GM19043 (cell line): ENCODE measurements around the gene DMP1.

ENCODE experiments used
- ATAC-seq: cut with Tn5 transposase; IDR thresholded peaks from one replicate; pipeline ENCODE4 v1.9.1; 2021; ENCODE audit warnings: low read depth; ENCODE audit not compliant: unreplicated experiment

Gene DMP1, protein sequence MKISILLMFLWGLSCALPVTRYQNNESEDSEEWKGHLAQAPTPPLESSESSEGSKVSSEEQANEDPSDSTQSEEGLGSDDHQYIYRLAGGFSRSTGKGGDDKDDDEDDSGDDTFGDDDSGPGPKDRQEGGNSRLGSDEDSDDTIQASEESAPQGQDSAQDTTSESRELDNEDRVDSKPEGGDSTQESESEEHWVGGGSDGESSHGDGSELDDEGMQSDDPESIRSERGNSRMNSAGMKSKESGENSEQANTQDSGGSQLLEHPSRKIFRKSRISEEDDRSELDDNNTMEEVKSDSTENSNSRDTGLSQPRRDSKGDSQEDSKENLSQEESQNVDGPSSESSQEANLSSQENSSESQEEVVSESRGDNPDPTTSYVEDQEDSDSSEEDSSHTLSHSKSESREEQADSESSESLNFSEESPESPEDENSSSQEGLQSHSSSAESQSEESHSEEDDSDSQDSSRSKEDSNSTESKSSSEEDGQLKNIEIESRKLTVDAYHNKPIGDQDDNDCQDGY

DNA sequence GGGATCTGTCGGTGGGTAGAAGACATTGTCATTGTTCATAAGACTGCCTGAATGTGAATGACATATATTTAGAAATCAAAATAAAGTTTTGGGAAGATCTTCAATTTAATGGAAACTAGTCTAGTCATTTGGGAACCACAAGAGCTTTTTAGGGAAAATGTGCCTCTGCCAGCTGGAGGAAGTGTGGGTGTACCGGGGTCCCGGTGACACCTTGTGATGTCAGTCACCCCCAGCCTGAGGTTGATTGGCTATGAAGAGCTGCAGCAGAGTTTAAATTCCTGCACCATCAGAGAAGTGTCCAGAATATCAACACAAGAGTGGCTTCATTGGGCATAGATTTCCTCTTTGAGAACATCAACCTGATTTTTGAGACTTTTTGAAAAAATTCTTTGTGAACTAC lies at the start of gene DMP1:
Gene DMP1, plus strand, starts transcription at position 301 of the 400 bp plus-strand sequence. CDS start 6,213 bp downstream, outside the sequence.
- ATAC-seq = no peak

DNA sequence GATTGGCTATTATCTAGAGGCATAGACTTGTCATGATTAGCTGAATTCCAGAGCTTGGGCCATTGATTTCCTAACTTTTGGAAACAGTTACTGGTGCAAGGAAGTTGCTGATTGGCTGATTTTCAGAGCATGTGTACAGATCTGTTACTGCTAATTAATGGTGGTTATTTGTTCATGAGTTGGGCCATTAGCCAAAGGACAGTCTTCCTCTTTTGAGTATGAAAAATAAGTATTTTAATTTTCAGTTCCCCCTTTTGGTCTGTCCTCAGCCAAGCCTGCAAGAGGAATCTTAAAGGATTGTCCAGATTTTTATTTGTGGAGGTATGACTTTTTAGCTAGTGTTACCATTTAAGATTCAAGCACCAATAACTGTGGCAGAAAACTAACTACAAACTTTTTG lies 48.7 kb upstream of the DMP1 start:
- ATAC-seq = no peak

DNA sequence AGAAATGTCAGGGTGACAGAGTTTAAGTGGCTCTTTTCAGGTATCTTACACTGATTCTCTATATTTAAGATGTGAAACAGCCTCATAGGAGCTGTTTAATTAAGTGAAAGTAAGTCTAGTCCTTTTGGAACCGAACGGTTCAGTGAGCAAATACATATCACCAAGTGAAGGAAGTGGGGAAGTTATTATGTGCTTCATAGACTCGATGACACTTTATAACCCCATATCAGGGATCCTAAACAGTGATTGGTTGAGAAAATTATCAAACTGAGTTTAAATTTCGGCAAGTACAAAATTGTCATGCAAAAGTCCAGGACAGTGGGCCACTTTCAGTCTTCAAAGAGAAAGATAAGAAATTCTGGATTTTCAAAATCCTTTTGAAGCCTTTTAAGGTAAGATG lies 41.9 kb upstream of the DMP1 start, which contains the start of gene DSPP:
Gene DSPP, plus strand, starts transcription at position 301 of the 400 bp plus-strand sequence. CDS start 2,380 bp downstream, outside the sequence.
- no peak for ATAC-seq

DNA sequence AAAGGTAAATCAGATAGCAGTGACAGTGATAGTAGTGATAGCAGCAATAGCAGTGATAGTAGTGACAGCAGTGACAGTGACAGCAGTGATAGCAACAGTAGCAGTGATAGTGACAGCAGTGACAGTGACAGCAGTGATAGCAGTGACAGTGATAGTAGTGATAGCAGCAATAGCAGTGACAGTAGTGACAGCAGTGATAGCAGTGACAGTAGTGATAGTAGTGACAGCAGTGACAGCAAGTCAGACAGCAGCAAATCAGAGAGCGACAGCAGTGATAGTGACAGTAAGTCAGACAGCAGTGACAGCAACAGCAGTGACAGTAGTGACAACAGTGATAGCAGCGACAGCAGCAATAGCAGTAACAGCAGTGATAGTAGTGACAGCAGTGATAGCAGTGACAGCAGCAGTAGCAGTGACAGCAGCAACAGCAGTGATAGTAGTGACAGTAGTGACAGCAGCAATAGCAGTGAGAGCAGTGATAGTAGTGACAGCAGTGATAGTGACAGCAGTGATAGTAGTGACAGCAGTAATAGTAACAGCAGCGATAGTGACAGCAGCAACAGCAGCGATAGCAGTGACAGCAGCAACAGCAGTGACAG lies 35.7 kb upstream of the DMP1 start:
- ATAC-seq = no peak

DNA sequence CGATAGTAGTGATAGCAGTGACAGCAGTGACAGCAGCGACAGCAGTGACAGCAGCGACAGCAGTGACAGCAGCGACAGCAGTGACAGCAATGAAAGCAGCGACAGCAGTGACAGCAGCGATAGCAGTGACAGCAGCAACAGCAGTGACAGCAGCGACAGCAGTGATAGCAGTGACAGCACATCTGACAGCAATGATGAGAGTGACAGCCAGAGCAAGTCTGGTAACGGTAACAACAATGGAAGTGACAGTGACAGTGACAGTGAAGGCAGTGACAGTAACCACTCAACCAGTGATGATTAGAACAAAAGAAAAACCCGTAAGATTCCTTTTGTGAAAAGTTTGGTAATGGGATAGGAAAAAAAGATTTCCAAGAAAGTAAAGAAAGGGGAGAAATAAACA lies 33.8 kb upstream of the DMP1 start:
- no peak for ATAC-seq

DNA sequence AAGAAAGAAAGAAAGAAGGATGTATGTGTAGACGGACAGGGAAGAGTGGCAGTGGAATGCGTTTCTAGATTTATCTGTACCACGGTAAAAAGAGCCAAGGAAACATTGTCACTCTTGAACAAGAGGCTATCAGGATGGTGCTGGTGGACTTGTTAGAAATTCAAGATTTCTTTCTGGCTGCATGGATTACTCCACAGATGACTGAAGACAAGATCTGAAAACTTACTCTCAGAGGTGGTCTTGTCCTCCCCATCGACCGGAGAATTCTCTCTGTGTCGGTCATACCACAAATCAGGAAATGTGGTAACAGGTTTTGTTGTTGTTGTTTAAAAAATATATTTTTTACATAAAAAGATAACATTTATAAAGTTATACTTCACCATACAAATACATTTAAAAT lies 30.0 kb upstream of the DMP1 start:
- no peak for ATAC-seq

DNA sequence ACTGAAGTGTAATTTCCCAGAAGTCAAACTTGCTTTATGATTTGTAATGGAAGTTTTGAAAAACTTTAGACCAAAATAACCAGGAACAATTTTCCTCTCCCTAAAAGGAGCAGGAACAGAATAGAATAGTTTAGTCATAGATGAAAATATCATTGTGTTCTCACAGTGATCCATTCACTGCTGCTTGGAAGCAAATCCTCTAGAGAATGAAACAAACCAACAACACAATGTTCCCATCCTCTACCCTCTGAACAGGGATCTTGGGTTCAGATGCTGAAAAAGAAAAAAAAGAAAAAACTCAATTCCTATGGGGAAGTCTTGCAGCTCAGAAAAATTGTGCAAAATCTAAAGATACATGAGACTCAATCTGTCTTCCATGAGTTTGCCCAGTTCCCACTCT lies 29.6 kb upstream of the DMP1 start:
- no peak for ATAC-seq

DNA sequence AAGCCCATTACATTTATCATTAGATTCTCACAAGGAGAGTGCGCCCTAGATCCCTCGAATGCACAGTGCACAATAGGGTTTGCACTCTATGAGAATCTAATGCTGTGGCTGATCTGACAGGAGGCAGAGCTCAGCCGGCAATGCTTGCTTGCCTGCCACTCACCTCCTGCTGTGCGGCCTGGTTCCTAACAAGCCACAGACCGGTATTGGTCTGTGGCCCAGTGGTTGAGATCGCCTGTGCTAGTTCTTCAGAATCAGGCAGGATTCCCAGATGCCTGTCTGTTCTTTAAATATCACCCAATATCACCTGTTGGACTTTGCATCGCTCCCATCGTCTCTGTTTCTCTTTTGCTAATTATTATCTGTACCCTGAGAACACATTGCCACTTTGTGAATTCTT lies 27.8 kb upstream of the DMP1 start:
- ATAC-seq = no peak

DNA sequence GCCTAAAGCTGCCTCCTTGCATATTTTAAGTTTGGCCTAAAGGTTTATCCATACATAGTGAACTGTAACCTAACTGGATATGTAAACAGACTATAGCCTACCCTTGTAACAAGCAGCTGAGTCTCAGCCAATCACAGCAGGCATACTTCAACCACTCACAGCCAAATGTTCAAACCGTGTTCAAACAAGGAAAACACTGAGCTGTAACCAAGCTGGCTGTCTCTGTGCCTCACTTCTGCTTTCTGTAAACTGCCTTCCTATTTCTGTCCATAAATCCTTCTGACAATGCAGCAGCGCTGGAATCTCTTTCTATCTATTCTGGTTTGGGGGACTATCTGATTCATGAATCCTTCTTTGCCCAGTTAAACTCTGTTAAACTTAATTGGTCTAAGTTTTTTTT lies 25.4 kb upstream of the DMP1 start:
- ATAC-seq = no peak

DNA sequence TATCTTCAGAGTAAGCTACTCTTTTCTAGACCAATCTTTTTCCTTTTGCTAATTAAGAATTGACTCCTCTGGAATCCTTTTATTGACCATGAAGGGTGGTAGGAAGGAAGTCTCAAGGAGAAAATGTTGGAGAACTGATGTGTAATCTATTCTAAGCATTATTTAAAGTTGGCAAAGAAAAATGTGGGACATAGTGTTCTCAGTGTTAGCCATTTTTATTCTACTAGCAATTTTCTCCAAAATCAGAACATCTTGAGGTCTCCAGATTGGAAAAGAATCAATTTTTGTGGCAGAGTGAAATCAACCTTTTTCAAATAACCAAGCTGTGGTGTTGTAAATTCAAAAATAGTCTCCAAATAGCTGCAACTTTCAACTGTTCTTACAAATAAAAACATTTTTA lies 18.4 kb upstream of the DMP1 start:
- ATAC-seq = no peak

DNA sequence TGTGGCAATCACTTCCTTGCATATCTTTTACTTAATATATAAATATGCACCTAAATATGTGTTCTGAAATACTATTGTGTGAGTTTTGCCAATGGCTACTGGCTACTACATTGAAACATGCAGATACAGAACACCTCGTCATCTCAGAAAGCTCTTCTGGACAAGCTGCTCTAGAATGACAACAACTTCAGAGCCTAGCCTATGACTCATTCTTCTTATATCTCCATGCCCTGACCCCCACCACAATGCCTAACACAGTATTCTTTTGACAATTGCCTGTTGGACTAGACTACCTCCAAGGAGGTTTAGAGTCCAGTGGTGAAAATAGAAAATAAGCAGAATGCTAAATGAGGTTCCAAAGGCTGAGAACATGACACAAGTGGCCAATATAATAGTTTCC lies 17.6 kb upstream of the DMP1 start:
- ATAC-seq = no peak

DNA sequence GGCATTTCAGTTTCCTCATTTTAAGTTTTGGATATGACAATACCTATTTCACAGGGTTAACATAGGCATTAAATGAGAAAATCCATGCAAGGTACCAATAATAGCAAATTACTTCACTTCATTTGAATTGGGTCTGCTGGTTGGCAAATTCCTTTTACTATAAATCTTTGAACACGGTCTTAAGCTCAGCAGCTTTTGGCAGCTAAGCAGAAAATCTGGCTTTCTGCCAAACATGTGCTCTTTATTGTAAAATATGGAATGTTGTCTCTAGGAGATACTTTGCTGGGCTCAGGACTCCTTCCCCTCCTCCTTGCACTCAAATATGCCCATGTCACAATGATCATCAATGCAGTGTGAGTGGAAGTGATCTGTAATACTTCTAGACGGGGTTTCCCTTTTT lies 16.8 kb upstream of the DMP1 start:
- ATAC-seq = no peak

DNA sequence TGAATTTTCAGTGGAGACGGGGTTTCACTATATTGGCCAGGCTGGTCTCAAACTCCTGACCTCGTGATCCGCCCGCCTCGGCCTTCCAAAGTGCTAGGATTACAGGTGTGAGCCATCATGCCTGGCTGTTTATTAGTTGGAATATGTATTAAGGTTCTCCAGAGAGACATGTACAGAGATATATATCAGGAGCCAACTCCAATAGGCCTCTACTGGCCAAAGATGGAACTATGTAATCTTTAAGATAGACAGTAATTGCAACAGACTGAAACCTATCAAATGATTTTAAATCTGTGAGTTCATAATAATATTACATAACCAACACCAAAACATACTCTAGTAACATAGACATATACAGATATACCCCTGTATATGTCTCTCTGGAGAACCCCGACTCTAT lies 5.8 kb upstream of the DMP1 start:
- ATAC-seq = no peak

DNA sequence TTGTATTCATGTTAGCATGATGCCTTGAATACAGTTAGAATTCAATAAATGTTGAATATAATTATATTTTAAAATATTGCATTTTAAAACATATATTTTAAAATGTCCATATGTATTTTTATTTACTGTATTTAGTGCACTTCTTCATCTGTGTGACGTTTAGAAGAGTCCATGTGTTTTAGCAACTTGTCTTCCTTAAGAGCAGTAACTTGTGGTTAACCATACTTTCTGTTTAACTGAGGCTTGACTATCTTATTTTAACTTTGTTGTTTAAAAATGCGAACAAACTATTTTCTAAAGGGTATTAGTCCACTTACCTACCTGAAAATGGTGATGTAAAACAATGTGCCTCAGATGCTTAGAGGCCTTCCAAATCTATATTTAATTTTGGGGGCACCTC lies 858 bp downstream of the DMP1 start:
- ATAC-seq = no peak

DNA sequence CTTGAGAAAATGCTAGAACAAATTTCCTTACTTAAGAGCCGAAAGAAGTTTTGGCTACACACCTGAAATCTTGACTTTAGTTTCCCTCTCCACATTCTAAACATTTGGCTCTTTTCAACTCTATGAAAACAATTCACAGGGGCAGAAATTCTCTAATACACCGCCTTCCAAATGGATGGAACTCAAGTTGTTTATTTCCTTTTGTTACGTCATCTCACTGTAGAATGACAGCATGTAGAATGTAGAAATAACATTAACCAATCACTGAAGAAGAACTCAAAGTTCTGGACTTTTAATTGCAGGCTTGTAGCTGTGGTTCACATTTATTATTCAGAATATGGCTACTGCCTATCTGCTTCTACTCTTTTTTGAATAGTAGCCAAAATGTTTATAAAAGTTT lies 1.9 kb downstream of the DMP1 start:
- no peak for ATAC-seq

DNA sequence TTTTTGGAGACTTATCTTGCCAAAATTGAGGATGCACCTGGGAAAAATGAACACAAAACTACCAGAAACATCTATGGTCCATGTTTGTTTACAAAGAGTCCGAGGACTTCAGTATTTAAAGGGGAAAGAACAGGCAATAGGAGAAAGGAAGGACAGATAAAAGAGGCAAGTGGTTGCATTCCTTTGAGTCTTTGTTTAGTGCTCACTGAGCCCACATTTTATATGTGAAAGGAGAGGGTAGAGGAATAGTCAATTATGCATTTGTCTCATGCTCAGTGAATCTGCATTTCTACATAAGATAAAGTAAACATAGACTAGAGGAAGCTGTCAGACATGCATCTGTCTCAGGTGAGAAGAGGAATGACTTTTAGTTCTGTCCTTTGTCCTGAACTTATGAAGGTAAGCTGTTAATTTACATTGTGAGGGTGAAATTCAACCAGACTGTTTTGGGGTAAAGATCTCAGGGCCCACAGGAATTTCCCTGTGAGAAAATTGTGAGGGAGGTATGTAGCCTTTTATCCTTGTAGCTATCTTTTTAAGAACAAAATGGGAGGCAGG lies 4.5 kb downstream of the DMP1 start:
- ATAC-seq = no peak

DNA sequence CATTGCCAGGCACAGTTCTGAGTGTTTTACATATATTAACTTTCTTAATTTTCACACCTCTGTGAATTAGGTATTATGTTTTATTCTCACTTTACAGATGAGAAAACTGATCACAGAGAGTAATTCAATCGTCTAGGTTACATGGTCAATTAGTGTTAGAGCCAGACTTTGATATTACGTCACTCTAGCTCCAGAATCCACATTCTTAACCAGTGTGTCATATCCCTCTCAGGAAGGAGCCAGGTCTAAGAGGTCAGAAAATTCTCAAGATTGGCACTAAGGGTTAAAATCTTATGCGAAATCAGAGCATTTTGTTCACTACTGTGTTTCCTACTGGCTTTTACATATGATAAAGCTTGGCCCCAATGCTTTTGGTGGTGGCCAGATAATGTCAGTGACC lies 7.4 kb downstream of the DMP1 start:
- no peak for ATAC-seq

DNA sequence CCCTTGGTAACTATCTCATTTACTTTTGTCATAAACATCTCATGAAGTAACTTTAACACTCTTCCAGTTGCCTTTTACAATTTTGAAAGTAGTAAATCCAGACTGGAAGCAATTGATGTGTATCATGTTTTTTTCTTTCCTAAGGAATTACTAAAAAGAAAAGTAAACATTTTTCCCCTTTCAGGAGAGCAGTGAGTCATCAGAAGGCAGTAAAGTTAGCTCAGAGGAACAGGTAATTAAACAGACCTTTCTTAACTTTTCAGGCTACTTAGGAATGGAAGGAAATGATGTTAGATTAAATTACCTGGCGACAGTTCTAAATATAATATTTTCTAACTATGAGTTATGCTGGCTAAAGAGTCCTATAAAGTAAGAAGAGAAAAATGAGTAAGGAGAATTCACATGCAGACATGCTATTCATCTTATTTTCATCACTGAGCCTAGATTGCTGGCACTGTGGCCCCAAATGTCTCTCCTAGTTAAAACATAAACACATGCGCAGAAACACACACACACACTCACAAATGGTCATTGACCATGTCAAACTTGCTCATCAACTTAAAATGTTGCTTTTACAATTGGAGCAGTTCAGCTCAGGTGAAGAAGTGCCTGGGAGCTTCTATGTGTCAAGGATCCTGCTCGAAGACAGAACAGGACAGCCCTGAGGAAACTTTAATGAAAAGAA lies 9.3 kb downstream of the DMP1 start:
- ATAC-seq = no peak

DNA sequence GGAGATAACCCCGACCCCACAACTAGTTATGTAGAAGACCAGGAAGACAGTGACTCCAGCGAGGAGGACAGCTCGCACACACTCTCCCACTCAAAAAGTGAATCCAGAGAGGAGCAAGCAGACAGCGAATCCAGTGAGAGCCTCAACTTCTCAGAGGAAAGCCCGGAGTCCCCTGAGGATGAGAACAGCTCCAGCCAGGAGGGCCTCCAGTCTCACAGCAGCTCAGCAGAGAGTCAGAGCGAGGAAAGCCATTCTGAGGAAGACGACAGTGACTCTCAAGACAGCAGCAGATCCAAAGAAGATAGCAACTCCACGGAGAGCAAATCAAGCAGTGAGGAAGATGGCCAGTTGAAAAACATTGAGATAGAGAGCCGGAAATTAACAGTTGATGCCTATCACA lies 12.8 kb downstream of the DMP1 start:
- ATAC-seq = no peak

DNA sequence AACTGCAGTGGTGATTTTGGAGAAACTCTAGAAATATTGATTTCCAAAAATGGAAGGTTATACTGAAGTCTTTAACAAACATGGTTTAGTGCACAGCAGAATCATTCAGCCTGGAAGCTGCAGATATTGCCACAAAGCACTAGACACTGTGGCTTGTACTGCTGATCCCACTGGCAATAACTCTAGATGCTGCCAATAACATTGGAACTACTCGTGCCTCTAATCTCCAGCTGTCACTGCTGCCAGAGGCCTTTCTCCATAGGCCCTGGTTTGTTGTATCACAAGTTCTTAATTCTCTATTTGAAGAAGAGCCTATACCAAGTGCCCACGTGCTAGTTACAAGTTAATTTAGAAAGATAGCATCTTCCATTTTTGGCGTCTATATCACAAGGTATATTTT lies 19.3 kb downstream of the DMP1 start:
- no peak for ATAC-seq

DNA sequence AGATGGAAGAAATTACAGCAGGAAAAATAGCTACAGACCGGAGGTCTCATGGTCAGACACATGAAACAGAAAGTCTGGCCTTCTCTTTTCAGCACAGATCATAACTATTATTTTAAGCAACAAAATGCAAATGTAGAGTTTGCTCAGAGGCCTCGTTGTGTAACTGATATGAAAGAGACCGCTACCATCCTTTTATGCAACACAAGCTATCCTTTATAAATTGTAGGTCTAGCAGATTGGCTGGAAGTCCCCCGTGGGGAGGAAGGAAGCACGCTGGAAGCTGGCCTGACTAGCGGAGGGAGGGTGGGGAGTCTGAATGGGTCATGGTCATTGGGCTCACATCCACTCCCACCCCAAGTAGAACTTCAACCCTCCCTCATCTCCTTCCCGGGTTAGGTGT lies 27.7 kb downstream of the DMP1 start:
- no peak for ATAC-seq
